ENCODE measurements around the gene LPAR1.

Gene LPAR1

DNA sequence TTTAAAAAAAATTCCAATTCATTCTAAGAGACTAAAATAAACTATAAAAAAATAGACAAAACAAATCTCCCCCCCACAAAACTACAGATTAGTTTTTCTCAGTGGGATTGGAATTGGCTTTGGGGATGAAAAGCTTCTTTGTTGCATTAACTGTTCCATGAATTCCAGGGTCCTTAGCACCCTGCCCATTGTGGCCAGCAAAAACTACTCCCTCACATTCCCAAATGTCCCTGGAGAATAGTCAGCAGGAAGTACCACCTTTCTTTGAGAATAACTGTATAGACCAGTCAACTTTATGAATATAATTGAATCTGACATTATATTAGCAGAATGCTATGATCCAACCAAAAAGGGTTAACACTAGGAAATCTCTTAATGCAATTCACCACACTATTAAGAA lies 147.9 kb downstream of the LPAR1 start:
- TF ChIP-seq, protein P1, sequence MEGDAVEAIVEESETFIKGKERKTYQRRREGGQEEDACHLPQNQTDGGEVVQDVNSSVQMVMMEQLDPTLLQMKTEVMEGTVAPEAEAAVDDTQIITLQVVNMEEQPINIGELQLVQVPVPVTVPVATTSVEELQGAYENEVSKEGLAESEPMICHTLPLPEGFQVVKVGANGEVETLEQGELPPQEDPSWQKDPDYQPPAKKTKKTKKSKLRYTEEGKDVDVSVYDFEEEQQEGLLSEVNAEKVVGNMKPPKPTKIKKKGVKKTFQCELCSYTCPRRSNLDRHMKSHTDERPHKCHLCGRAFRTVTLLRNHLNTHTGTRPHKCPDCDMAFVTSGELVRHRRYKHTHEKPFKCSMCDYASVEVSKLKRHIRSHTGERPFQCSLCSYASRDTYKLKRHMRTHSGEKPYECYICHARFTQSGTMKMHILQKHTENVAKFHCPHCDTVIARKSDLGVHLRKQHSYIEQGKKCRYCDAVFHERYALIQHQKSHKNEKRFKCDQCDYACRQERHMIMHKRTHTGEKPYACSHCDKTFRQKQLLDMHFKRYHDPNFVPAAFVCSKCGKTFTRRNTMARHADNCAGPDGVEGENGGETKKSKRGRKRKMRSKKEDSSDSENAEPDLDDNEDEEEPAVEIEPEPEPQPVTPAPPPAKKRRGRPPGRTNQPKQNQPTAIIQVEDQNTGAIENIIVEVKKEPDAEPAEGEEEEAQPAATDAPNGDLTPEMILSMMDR (conservative IDR thresholded peaks at IDR 0.05; ENCODE audit: control insufficient read depth, insufficient read depth, low read depth, low read length): no peak
- no peak for DNase-seq (ENCODE audit: low read depth)
- H3K4me3 ChIP-seq (ENCODE audit: control insufficient read depth, low read depth, low read length): no peak overlapping the region

DNA sequence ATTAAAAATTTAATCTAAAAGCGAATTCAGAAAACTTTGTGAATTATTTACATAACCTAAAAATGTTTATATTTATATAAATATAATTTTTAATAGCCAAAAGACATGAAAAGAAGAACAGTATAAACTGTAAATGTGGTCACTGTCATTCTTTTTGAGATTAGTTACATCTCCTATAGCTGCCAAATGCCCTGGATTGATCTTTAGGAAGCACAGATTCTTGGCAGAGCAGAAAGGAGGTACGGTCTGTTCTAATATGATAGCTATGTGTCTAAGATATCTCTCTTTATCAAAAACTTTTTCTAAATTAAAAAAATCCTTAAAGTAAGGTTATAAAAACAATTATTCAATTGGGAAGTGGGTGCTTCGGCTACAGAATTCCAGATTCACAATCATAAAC lies 151.0 kb downstream of the LPAR1 start:
- peak; percentile 64 for DNase-seq (ENCODE audit: low read depth)
- H3K4me3 ChIP-seq (ENCODE audit: control insufficient read depth, low read depth, low read length): no peak overlapping the region
- TF ChIP-seq, protein P1 (conservative IDR thresholded peaks at IDR 0.05; ENCODE audit: control insufficient read depth, insufficient read depth, low read depth, low read length): no peak

DNA sequence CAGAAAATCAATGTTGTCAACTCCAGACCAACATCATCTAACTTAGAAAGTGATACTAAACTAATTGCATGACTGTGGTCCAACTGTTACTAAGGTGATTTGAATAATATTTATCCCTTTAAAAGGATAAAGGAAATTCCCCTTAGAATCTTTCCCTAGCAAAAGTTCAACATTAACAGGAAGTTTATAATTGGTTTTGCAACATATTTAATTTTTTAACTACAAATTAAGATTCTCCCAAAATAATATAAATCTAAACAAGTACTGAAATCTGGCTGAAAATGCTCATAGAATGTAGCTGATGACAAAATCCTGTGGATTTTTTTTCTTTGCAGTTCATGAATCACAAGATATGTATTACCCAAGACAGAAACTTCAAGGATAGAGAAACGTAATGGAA lies 151.4 kb downstream of the LPAR1 start:
- DNase-seq (ENCODE audit: low read depth): peak; percentile 77
- no peak overlapping the region for H3K4me3 ChIP-seq (ENCODE audit: control insufficient read depth, low read depth, low read length)
- TF ChIP-seq, protein P1 (conservative IDR thresholded peaks at IDR 0.05; ENCODE audit: control insufficient read depth, insufficient read depth, low read depth, low read length): no peak

DNA sequence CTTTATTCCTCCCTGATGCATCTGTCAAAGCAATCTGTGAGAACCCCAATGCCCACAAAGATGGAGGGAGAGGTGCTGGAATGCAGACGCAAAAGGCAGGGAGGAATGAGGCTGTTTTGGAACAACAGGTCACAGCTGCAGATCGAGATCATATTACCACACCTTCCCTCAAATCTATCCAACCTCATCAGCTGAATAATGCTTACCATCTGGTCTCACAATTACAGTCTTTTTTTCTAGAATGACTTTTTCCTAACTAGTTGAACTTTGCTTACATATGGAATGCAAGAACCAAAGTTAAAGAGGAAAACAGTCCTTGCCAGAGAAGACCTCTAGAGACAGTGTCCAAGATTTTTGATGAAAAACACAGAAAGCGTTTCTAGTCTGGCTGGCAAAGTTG lies 158.1 kb downstream of the LPAR1 start:
- TF ChIP-seq, protein P1 (conservative IDR thresholded peaks at IDR 0.05; ENCODE audit: control insufficient read depth, insufficient read depth, low read depth, low read length): no peak
- no peak overlapping the region for H3K4me3 ChIP-seq (ENCODE audit: control insufficient read depth, low read depth, low read length)
- peak; percentile 96 for DNase-seq (ENCODE audit: low read depth)

DNA sequence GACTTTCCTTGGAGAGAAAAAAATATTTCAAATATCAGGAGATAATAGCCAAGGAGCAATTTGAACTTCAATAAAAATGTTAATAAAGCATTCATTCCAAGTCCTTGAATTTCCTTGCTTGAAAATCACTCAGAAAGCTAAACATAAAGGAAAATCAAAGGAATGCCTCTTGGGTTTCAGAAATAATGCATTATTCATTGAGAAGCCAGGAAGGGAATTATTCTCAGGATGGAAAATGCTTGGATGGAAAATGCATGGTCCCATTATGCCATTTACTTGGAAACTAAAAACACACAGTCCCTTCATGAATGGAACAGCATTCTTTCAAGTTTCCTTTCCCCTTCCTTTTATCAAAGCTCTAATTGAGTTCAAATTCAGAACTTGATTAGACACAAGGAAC lies 160.9 kb downstream of the LPAR1 start:
- no peak for DNase-seq (ENCODE audit: low read depth)
- TF ChIP-seq, protein P1 (conservative IDR thresholded peaks at IDR 0.05; ENCODE audit: control insufficient read depth, insufficient read depth, low read depth, low read length): no peak
- H3K4me3 ChIP-seq (ENCODE audit: control insufficient read depth, low read depth, low read length): no peak overlapping the region

DNA sequence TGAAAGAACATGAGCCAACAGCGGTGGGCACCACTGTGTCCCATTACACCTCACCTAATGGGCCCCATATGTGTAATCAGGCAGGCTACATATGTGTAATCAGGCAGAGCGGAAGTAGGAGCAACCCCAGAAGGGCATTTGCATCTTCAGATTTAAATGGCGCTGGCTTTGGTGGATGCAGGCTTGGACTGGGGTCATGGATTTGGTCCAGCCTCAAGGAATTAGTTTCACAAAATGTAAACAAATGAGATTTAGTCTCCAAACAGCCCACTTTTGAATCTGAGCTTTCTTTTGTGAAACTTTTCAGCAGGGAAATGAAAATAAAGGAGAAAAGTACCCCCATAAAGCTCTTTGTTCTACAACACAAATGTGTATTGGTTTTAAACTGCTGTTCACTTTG lies 161.3 kb downstream of the LPAR1 start:
- no peak for DNase-seq (ENCODE audit: low read depth)
- TF ChIP-seq, protein P1 (conservative IDR thresholded peaks at IDR 0.05; ENCODE audit: control insufficient read depth, insufficient read depth, low read depth, low read length): no peak
- no peak overlapping the region for H3K4me3 ChIP-seq (ENCODE audit: control insufficient read depth, low read depth, low read length)

Data from fibroblast of mammary gland (primary cell).